ENCODE measurements around the gene NKPD1.
A peak's percentile ranks its signal among the peaks of the same experiment; 100 is the strongest.

NKPD1 gene

DNA sequence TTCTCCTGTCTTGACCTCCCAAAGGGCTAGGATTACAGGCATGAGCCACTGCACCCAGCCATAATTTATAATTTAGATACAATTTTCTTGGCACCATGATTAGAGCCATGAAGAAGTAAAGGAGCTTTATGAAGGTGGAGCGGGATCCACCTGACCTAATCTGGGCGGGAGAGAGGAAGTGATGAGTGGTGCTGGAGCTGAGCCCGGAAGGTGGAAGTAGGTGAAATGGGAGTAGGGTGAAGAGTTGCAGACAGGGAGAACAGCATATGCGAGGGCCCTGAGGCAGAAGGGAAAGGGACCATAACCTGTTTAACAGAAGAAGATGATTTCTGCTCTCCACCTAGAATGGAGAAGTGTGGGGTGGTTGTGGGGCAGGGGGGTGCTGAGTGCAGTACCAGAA is 22.0 kb upstream of the NKPD1 start:
- TF ChIP-seq, protein P1, sequence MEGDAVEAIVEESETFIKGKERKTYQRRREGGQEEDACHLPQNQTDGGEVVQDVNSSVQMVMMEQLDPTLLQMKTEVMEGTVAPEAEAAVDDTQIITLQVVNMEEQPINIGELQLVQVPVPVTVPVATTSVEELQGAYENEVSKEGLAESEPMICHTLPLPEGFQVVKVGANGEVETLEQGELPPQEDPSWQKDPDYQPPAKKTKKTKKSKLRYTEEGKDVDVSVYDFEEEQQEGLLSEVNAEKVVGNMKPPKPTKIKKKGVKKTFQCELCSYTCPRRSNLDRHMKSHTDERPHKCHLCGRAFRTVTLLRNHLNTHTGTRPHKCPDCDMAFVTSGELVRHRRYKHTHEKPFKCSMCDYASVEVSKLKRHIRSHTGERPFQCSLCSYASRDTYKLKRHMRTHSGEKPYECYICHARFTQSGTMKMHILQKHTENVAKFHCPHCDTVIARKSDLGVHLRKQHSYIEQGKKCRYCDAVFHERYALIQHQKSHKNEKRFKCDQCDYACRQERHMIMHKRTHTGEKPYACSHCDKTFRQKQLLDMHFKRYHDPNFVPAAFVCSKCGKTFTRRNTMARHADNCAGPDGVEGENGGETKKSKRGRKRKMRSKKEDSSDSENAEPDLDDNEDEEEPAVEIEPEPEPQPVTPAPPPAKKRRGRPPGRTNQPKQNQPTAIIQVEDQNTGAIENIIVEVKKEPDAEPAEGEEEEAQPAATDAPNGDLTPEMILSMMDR (conservative IDR thresholded peaks at IDR 0.05; ENCODE audit: low read depth): no peak
- ChIA-PET CTCF (interaction anchor here (0.5 kb wide), 1 partner anchor 8 kb away, joined by 3 read pairs; no protein-coding TSS in a partner anchor), POLR2A (ENCODE audit: low non-redundant PET) (no interaction called here)
- peak overlapping the region; percentile 1; the same call in 1 of the 2 replicates for H3K27ac ChIP-seq
- no peak for DNase-seq (ENCODE audit: low spot score)

DNA sequence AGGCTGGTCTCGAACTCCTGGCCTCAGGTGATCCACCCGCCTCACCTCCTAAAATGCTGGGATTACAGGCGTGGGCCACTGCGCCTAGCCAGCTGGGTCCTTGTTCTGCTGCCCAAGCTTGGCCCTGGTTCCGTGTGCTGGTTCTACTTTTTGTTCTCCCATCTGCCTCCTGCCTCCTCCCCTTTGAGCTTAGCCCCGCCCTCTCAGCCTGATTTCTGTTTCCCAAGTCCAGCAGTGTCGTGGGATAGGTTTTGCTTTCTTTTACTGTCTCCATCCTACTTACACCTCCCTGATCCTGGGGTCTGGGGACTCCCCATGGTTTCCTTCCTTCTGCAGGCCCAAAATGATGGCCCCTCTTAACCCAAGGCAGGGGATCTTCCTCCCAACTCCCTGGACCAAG is 20.2 kb upstream of the NKPD1 start:
- TF ChIP-seq, protein P1 (conservative IDR thresholded peaks at IDR 0.05; ENCODE audit: low read depth): no peak
- ChIA-PET CTCF (interaction anchor here (0.6 kb wide), 1 partner anchor 316 kb away, joined by 4 read pairs; no protein-coding TSS in a partner anchor), POLR2A (ENCODE audit: low non-redundant PET) (no interaction called here)
- H3K27ac ChIP-seq: peak overlapping the region; percentile 93
- no peak for DNase-seq (ENCODE audit: low spot score)

DNA sequence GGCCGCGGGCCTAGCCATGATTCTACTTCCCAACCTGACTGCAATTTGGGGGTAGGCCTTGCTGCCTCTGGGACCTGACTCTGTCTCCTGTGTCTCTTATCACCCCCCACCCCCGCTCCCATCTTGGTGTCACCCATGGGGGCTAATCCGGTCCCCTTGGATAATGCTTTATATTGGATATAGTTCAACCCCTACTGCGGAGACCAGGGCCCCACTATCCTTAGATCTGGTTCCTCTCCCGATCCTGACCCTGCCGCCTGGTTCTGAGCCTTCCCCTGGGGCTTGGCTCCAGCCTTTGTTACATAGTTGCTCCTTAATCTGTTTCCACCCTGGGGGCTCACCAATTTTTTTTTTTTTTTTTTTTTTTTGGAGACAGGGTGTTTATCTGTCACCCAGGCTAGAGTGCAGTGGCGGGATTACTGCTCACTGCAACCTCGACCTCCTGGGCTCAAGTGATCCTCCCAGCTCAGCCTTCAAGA is 19.1 kb upstream of the NKPD1 start:
- ChIA-PET POLR2A (ENCODE audit: low non-redundant PET) (interaction anchor here (0.6 to 1.0 kb wide), 3 partner anchors 88 to 129 kb away, joined by 3 to 4 read pairs (median 3); no protein-coding TSS in a partner anchor), CTCF (no interaction called here)
- DNase-seq (ENCODE audit: low spot score): no peak
- peak overlapping the region; percentile 93 for H3K27ac ChIP-seq
- TF ChIP-seq, protein P1 (conservative IDR thresholded peaks at IDR 0.05; ENCODE audit: low read depth): no peak

DNA sequence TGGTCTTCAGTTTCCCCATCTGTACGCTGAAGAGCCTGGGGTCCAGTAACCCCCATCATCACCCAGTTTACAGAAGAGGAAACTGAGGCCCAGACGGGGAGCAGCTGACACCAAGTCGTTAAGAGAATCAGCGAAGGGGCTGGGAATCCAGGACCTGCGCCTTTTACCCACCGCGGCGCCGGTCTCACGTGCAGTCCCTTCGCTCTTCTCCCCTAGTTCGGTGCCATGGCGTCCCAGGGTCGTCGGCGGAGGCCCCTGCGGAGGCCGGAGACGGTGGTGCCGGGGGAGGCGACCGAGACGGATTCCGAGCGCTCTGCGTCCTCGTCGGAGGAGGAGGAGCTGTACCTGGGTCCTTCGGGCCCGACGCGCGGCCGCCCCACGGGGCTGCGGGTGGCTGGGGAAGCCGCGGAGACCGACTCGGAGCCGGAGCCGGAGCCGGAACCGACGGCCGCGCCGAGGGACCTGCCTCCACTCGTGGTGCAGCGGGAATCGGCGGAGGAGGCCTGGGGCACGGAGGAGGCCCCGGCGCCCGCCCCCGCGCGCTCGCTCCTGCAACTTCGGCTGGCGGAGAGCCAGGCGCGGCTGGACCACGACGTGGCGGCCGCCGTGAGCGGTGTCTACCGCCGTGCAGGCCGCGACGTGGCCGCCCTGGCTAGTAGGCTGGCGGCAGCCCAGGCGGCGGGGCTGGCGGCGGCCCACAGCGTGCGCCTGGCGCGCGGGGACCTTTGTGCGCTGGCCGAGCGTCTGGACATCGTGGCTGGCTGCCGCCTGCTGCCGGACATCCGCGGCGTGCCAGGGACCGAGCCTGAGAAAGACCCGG is 18.5 kb upstream of the NKPD1 start:
- CTCF ChIA-PET: interaction anchor here (0.6 kb wide), 1 partner anchor 10 kb away, joined by 4 read pairs; no protein-coding TSS in a partner anchor

DNA sequence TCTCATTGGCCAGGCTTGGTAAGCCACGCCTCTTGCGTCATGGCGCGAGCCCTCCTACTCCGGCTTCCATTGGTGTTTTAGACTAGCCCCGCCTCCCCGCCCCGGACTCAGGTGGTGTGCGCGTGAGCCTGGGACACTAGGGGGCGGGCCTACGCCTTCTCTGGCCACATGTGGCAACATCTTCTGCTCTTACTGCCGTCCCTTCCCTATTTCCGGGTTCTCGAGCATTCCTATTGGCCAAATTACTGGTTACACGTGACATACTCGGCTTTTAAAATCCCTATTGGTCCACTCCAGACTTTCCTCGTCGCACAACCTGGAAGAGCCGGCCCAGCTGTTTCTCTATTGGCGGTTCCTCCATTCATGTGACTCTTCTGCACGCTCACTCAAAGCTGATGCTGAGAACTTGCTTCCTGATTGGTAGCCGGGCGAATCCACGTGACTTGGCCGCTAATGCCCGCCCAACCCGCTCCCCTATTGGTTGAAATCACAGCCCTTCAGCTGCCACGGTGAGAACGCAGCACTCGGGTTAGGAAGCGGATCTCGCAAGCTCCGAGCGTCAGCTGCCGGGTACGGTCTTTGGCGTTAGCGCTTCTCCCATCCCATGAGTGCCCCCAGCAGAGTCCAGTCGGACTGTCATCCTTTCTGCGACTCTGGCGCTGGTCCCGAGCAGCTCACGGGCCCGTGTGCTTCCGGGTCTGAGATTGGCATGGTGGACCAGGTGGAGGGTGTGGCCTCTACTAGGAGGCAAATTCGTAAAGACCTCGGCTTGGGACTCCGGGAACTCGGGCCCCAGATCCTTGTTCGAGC is 17.7 kb upstream of the NKPD1 start, which contains the start of gene BLOC1S3:
Gene BLOC1S3, plus strand, starts transcription at position 523 of the 810 bp plus-strand sequence. CDS start 513 bp downstream, outside the sequence.
- POLR2A ChIA-PET (ENCODE audit: low non-redundant PET): interaction anchor here (0.9 to 1.3 kb wide), 3 partner anchors 14 to 86 kb away, joined by 3 to 4 read pairs (median 3); partner anchors contain the start of gene PPP1R37

More for the DNA sequence above, 18.5 kb upstream of the NKPD1 start:
- TF ChIP-seq, protein P1 (conservative IDR thresholded peaks at IDR 0.05; ENCODE audit: low read depth): no peak
- POLR2A ChIA-PET (ENCODE audit: low non-redundant PET): interaction anchor here (1.0 kb wide), 1 partner anchor 87 kb away, joined by 4 read pairs; no protein-coding TSS in a partner anchor
- no peak for DNase-seq (ENCODE audit: low spot score)
- peak overlapping the region; percentile 93 for H3K27ac ChIP-seq

More for the DNA sequence above, 17.7 kb upstream of the NKPD1 start, which contains the start of gene BLOC1S3:
- CTCF ChIA-PET: interaction anchor here (0.5 to 0.6 kb wide), 3 partner anchors 11 to 105 kb away, joined by 3 to 5 read pairs (median 4); no protein-coding TSS in a partner anchor
- TF ChIP-seq, protein P1 (conservative IDR thresholded peaks at IDR 0.05; ENCODE audit: low read depth): peak; percentile 30; the same call in 1 of the 2 replicates
- H3K27ac ChIP-seq: peak within 1 kb of the TSS; percentile 93
- DNase-seq (ENCODE audit: low spot score): peak; percentile 99
